GM12891 (cell line): ENCODE results near the gene PRRT3.

Source experiments
- DNase-seq: peaks from one replicate; pipeline ENCODE4 v3.0.0; 2011; ENCODE audit warnings: low spot score; ENCODE audit not compliant: insufficient read length
- FAIRE-seq: peaks from 2 replicates; lab custom pipeline; 2011; peaks lifted over from hg19 to GRCh38; lab: Jason Lieb, UNC
- PAX5 ChIP-seq: IDR thresholded peaks from 2 replicates; pipeline ENCODE4 v1.6.1; 2011; ENCODE audit warnings: low read length, moderate library complexity, mild to moderate bottlenecking; ENCODE audit not compliant: insufficient read depth, severe bottlenecking
- POLR2A ChIP-seq: IDR thresholded peaks from 2 replicates; pipeline ENCODE4 v1.6.1; 2011; ENCODE audit warnings: low read depth, low read length, control low read depth
- POLR2AphosphoS5 ChIP-seq: IDR thresholded peaks from 2 replicates; pipeline ENCODE4 v1.6.1; 2011; ENCODE audit warnings: low read depth, low read length, control low read depth
- POU2F2 ChIP-seq: IDR thresholded peaks from 2 replicates; pipeline ENCODE4 v1.6.1; 2011; ENCODE audit warnings: low read depth, mild to moderate bottlenecking, control low read depth, low read length, moderate library complexity
- SPI1 ChIP-seq: IDR thresholded peaks from 2 replicates; pipeline ENCODE4 v1.6.1; 2011; ENCODE audit warnings: low read depth, low read length, control low read depth
- TAF1 ChIP-seq: IDR thresholded peaks from 2 replicates; pipeline ENCODE4 v1.6.1; 2011; ENCODE audit warnings: low read depth, low read length, control low read depth

Gene PRRT3

GRCh38 chr3:9969632-9970019, 17.4 kb upstream of the PRRT3 start:
- TF ChIP-seq POLR2A (no peak), SPI1 (no peak), POU2F2 (no peak), POLR2AphosphoS5 (no peak), PAX5 (no peak), TAF1 (no peak)
- FAIRE-seq (no peak), DNase-seq (no peak)

GRCh38 chr3:9966841-9967240, 14.6 kb upstream of the PRRT3 start:
- TF ChIP-seq POLR2A (no peak), POU2F2 (no peak), PAX5 (no peak), SPI1 (no peak), POLR2AphosphoS5 (no peak), TAF1 (no peak)
- FAIRE-seq = no peak
- no peak for DNase-seq

GRCh38 chr3:9965200-9965875, 13.1 kb upstream of the PRRT3 start:
- DNase-seq (no peak), FAIRE-seq (no peak)
- TF ChIP-seq TAF1 (no peak), PAX5 (no peak), POLR2A (no peak), POLR2AphosphoS5 (no peak), SPI1 (no peak), POU2F2 (no peak)

DNA sequence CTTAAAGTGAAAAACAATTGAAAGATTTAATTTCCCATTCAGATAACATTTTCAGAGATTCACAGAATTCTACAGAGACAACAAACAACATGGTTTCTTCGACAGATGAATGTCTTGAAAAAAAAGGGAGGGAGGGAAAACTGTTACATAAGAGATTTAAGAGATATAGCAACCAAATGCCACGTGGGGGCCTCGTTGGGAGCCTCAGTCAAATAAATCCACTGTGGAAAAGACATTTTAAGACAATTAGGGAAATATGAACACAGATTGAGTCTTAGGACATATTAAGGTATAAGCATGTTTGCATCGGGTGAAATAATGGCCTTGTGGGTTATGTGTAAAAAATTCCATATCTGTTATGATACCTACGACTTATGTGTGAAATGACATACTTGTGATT, 5.0 kb upstream of the PRRT3 start:
- DNase-seq (no peak), FAIRE-seq (no peak)
- TF ChIP-seq PAX5 = no peak
- no peak for TF ChIP-seq POLR2A
- TF ChIP-seq POU2F2 = no peak
- no peak for TF ChIP-seq POLR2AphosphoS5
- no peak for TF ChIP-seq TAF1
- no peak for TF ChIP-seq SPI1

DNA sequence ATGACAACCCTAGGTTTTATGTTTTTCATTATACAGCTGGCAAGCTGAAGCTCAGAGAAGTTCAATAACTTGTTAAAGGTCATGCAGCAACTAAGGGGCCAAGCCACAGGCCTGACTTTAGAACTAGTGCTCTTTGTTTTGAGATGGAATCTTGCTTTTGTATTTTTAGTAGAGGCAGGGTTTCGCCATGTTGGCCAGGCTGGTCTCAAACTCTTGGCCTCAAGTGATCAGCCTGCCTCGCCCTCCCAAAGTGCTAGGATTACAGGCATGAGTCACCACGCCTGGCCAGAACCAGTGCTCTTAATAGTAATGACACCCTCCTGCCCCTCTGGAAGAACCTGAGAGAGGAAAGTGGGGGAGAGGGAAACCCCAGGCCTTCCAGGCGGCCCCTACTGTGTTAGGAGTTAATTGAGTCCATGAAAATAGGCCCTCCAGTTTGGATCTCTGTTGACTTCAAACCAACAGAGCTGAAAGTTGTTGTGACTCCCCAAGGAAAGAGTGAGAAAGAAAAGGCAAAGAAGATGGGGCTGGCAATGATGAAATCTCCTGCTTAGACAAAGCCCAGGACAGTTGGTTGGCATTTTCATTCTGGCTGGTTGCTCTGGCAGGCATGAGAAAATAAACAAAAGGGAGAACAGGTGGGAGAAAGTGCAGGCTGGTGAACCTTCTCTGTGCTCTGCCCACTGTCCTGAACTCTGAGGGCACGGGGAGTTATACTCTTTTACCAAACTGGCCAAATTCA, 3.6 kb upstream of the PRRT3 start:
- FAIRE-seq (no peak), DNase-seq (no peak)
- no peak for TF ChIP-seq SPI1
- TF ChIP-seq TAF1 = no peak
- TF ChIP-seq POU2F2 = no peak
- TF ChIP-seq POLR2A = no peak
- no peak for TF ChIP-seq PAX5
- TF ChIP-seq POLR2AphosphoS5 = no peak

- DNase-seq = no peak
- no peak for FAIRE-seq
- TF ChIP-seq POU2F2 = no peak
- TF ChIP-seq SPI1 = no peak
Measured at GRCh38 chr3:9955067-9955502, 2.9 kb upstream of the PRRT3 start.

DNA sequence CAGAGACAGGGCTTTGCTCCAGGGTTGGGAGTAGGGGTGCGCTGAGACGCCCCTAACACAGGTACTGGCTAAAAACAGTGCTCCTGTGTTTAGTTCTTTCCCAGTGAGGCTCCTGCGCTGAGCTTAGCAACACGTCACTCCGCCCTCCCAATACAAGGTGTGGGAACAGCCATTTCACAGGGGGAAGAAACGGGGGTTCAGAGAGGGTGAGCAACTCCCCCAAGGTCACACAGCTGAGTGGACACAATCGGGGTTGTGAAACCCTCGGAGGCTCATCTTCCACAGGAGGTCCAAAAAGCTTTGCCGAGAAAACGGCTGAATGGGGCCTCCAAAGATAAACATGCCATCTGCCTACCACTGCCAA, 628 bp downstream of the PRRT3 start:
- DNase-seq (no peak), FAIRE-seq (no peak)
- no peak for TF ChIP-seq TAF1
- no peak for TF ChIP-seq POLR2A
- TF ChIP-seq PAX5 = no peak
- TF ChIP-seq POU2F2 = no peak
- TF ChIP-seq POLR2AphosphoS5 = no peak
- no peak for TF ChIP-seq SPI1

GRCh38 chr3:9951126-9951525, 1.1 kb downstream of the PRRT3 start:
- TF ChIP-seq SPI1 (no peak), PAX5 (no peak), TAF1 (no peak), POLR2AphosphoS5 (no peak), POU2F2 (no peak), POLR2A (no peak)
- no peak for DNase-seq
- no peak for FAIRE-seq

DNA sequence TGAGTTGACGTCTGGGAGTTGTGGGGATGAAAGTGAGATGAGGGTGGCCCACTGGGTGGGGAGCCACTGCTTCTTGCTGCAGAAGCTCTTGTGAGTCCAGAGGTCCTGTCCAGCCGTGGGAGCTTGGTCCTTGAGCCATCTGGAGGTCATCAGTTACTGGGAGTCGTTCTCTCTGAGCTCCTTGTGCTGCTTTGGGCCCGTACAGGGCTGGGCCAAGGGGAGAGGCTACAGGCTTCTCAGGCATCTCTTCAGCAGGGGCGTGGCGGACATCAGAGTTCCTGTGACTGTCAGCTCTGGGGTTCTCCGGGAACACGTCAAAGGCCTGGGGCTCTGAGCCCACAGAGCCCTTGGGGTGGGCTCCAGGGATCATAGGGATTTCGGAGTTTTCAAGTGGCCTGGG, 2.6 kb downstream of the PRRT3 start:
- TF ChIP-seq POLR2AphosphoS5 = no peak
- no peak for TF ChIP-seq SPI1
- no peak for TF ChIP-seq POLR2A
- FAIRE-seq (no peak), DNase-seq (no peak)

DNA sequence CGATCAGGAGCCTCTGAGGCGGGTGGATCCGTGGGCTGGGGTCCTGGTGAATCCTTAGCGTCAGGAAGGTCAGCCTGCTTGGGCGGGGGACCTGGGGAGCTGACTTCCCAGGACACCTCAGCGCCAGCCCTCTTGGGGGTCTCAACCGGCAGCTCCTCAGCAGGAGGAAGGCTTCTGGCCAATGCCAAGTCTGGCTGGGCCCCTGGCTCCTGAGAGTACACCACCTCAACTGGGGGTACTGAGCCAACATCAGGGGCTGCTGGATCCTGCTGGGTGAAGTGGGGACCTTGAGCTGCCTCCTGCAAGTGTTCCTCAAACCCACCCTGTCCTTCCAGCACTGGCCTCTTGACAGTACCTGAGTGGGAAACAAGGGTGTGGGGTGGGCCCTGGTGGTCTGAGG, 3.1 kb downstream of the PRRT3 start:
- TF ChIP-seq POLR2AphosphoS5 (no peak), SPI1 (no peak), POLR2A (no peak), PAX5 (no peak), TAF1 (no peak), POU2F2 (no peak)
- no peak for DNase-seq
- no peak for FAIRE-seq
